Suprapubic skin (tissue), 4 donors: ENCODE data around the gene AQP5. TPM values are rescaled to one million over a fixed set of nuclear protein-coding genes. Genes with fewer than 3 reads are reported as not detected.

Experiments
- total RNA-seq, 4 donors: library from RNA; depleted of rRNA; stranded (reverse); fragments of >200 nt; gene quantifications; one replicate each; pipeline ENCODE4 v1.1.0, GENCODE V29; 2016

Gene AQP5
- total RNA-seq, 4 donors from 2014 or later: 128 to 258 (median 196) TPM

Other genes starting within 250 kb of the AQP5 start
- gene TMBIM6, start 220.3 kb upstream of the AQP5 start, total RNA-seq: 100 to 1,000 TPM; 292 to 468 (median 377) TPM
- 10 to 100 TPM in 1 of 4 donors, 1 to 10 TPM in 3; 8.2 to 12.2 (median 8.8) TPM for gene NCKAP5L, start 133.5 kb upstream of the AQP5 start, total RNA-seq
- gene BCDIN3D, start 118.8 kb upstream of the AQP5 start, total RNA-seq: 1 to 10 TPM; 3.7 to 5.9 (median 4.5) TPM
- gene FAIM2, start 58.0 kb upstream of the AQP5 start, total RNA-seq: under 1 TPM in 3 of 4 donors, not detected in 1; 0.38 to 0.65 (median 0.56) TPM
- under 1 TPM in 1 of 4 donors, not detected in 3; 0.15 TPM for gene AQP2, start 11.1 kb upstream of the AQP5 start, total RNA-seq
- not detected for gene AQP6, start 11.1 kb downstream of the AQP5 start, total RNA-seq
- 10 to 100 TPM; 13.8 to 20.4 (median 16.2) TPM for gene RACGAP1, start 63.6 kb downstream of the AQP5 start, total RNA-seq
- gene ASIC1, start 95.7 kb downstream of the AQP5 start, total RNA-seq: 1 to 10 TPM in 3 of 4 donors, under 1 TPM in 1; 0.59 to 2.2 (median 1.5) TPM
- 10 to 100 TPM; 62.8 to 86.5 (median 69.7) TPM for gene SMARCD1, start 123.5 kb downstream of the AQP5 start, total RNA-seq
- gene GPD1, start 142.1 kb downstream of the AQP5 start, total RNA-seq: 10 to 100 TPM; 49.5 to 74.5 (median 61.8) TPM
- gene COX14, start 150.4 kb downstream of the AQP5 start, total RNA-seq: 10 to 100 TPM; 29.4 to 45.5 (median 34.6) TPM
- gene CERS5, start 205.5 kb downstream of the AQP5 start, total RNA-seq: 10 to 100 TPM; 29.4 to 45.1 (median 38.9) TPM